ENCODE results near the gene KRT33A.

DNA sequence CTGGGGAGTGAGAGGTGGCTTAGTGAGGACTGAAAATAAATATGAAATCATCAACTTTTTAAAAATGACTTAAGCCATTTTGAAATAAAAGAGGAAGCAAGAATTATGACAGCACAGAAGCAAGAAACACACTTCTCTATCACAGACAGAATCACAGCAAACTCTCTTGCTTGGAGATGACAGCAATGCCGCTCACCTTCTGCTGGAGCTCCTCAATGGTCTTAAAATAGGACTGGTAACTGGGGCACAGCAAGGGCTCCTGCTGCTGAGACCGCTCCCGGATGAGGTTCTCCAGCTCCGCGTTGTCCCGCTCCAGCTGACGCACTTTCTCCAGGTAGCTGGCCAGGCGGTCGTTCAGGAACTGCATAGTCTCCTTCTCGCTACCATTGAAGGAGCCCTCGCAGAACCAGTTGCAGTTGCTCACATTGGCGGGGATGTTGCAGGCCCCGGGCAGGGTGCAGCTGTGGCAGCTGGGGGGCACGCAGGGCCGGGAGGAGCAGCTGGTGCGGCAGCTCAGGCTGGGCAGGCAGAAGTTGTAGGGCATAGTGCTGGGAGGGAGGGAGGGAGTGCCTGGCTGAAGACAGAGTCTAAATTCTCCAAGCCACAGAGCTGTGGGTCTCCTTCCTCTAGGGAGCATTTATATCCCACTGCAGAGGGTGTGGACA lies 46.5 kb upstream of the KRT33A start, which contains the start of gene KRT31:
- TF ChIP-seq, protein P1, sequence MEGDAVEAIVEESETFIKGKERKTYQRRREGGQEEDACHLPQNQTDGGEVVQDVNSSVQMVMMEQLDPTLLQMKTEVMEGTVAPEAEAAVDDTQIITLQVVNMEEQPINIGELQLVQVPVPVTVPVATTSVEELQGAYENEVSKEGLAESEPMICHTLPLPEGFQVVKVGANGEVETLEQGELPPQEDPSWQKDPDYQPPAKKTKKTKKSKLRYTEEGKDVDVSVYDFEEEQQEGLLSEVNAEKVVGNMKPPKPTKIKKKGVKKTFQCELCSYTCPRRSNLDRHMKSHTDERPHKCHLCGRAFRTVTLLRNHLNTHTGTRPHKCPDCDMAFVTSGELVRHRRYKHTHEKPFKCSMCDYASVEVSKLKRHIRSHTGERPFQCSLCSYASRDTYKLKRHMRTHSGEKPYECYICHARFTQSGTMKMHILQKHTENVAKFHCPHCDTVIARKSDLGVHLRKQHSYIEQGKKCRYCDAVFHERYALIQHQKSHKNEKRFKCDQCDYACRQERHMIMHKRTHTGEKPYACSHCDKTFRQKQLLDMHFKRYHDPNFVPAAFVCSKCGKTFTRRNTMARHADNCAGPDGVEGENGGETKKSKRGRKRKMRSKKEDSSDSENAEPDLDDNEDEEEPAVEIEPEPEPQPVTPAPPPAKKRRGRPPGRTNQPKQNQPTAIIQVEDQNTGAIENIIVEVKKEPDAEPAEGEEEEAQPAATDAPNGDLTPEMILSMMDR (IDR thresholded peaks at IDR 0.05; ENCODE audit: poor library complexity) = no peak
- TF ChIP-seq EZH2 (IDR thresholded peaks at IDR 0.05; ENCODE audit: borderline replicate concordance) (no peak), EZH2phosphoT487 (IDR thresholded peaks at IDR 0.05; ENCODE audit: low read depth, severe bottlenecking, unreplicated experiment) (no peak)
